Ishikawa (cell line): ENCODE data around the gene CHMP5.

Experiments
- CEBPB ChIP-seq: IDR thresholded peaks from 2 replicates; pipeline ENCODE4 v1.6.1; 2012
- CREB1 ChIP-seq: IDR thresholded peaks from 2 replicates; pipeline ENCODE4 v1.6.1; 2012; ENCODE audit warnings: low read depth
- EGR1 ChIP-seq: IDR thresholded peaks from 2 replicates; pipeline ENCODE4 v1.6.1; 2012
- MAX ChIP-seq: IDR thresholded peaks from 2 replicates; pipeline ENCODE4 v1.6.1; 2012
- TAF1 ChIP-seq: IDR thresholded peaks from 2 replicates; pipeline ENCODE4 v1.6.1; 2012; ENCODE audit warnings: low read depth, mild to moderate bottlenecking
- YY1 ChIP-seq: IDR thresholded peaks from 2 replicates; pipeline ENCODE4 v1.6.1; 2012; ENCODE audit warnings: low read depth
- TF ChIP-seq, protein P1 (sequence below): IDR thresholded peaks from 2 replicates; pipeline ENCODE4 v1.6.1; 2012; ENCODE audit warnings: low read depth, mild to moderate bottlenecking

DNA sequence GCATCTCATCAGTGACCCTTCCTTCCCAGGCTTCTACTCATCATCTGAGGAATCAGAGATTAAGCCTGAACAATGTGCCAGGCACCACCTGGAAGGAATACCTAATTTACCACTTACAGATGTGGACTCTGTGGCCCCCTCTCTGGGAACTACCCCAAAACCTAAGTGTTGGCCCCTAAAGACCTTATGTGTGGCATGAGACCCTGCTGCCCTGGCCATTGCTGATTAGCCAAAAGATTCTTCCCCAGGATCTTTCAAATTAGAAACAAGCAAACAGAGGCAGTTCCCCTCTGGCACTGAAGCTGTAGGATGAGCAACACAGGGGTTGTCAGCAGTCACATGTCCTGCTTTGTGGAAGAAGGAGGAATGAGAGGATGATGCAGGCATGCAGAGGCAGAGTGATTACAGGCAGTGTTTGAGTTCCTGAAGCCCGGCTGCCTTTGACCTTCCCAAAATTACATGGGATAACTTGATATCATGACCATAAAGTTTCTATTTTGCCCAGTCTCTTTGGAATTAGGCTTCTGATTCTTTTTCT, 14.3 kb upstream of the CHMP5 start:
- TF ChIP-seq YY1 (no peak), CEBPB (no peak), TAF1 (no peak), MAX (no peak), EGR1 (no peak), CREB1 (no peak)
- TF ChIP-seq, protein P1, sequence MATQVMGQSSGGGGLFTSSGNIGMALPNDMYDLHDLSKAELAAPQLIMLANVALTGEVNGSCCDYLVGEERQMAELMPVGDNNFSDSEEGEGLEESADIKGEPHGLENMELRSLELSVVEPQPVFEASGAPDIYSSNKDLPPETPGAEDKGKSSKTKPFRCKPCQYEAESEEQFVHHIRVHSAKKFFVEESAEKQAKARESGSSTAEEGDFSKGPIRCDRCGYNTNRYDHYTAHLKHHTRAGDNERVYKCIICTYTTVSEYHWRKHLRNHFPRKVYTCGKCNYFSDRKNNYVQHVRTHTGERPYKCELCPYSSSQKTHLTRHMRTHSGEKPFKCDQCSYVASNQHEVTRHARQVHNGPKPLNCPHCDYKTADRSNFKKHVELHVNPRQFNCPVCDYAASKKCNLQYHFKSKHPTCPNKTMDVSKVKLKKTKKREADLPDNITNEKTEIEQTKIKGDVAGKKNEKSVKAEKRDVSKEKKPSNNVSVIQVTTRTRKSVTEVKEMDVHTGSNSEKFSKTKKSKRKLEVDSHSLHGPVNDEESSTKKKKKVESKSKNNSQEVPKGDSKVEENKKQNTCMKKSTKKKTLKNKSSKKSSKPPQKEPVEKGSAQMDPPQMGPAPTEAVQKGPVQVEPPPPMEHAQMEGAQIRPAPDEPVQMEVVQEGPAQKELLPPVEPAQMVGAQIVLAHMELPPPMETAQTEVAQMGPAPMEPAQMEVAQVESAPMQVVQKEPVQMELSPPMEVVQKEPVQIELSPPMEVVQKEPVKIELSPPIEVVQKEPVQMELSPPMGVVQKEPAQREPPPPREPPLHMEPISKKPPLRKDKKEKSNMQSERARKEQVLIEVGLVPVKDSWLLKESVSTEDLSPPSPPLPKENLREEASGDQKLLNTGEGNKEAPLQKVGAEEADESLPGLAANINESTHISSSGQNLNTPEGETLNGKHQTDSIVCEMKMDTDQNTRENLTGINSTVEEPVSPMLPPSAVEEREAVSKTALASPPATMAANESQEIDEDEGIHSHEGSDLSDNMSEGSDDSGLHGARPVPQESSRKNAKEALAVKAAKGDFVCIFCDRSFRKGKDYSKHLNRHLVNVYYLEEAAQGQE, result no peak
